ENCODE results near the gene DCST1. TPM values are rescaled to one million over a fixed set of nuclear protein-coding genes. Genes with fewer than 3 reads are reported as not detected.

The DCST1 gene
- total RNA-seq, 1 donor from 2014 or later: not detected

GRCh38 chr1:155011004-155011416 lies 22.6 kb upstream of the DCST1 start:
- no peak for TF ChIP-seq CTCF (IDR thresholded peaks at IDR 0.05; ENCODE audit: insufficient read depth, low read length, poor library complexity, severe bottlenecking)
- Histone ChIP-seq H3K36me3 (ENCODE audit: control insufficient read depth, insufficient read depth, low read length) (no peaks in the 10 kb centered on the region), H3K4me3 (ENCODE audit: low read depth, low read length) (no peak overlapping the region), H3K27me3 (ENCODE audit: control insufficient read depth, insufficient read depth, low read length) (no peaks in the 10 kb centered on the region)
- no peak for DNase-seq (ENCODE audit: low read depth)

DNA sequence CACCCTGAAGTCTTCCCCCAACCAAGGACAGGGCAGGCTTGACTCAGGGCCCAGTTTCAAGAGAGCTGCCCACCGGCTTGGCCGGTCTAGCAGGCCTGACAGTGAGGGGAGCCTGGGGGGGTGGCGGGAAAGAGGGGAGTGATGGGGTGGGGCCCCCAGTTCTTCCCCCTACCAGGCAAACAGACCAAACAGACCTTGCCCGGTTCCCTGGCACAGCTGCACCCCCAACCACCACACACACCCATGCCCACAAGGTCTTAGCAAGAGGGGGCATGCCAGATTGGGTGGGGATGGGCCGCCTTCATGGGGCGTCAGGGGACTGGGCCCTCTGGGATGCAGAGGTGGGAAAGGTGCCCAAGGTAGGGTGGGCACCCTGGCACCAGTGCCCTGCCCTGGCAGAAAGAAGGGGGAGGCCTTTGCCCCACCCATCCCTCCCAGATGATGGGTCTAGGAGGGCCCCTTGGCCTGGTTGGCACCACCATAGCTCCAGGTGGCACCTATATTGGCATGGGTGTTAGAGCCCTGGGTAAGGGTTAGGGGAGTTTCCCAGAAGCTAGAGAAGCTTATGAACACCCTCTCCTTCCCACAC lies 22.1 kb upstream of the DCST1 start:
- no peak overlapping the region for H3K4me3 ChIP-seq (ENCODE audit: low read depth, low read length)
- no peak for DNase-seq (ENCODE audit: low read depth)
- no peak for TF ChIP-seq CTCF (IDR thresholded peaks at IDR 0.05; ENCODE audit: insufficient read depth, low read length, poor library complexity, severe bottlenecking)
- no peaks in the 10 kb centered on the region for H3K36me3 ChIP-seq (ENCODE audit: control insufficient read depth, insufficient read depth, low read length)
- H3K27me3 ChIP-seq (ENCODE audit: control insufficient read depth, insufficient read depth, low read length): no peaks in the 10 kb centered on the region

GRCh38 chr1:155012026-155012546 lies 21.5 kb upstream of the DCST1 start:
- Histone ChIP-seq H3K4me3 (ENCODE audit: low read depth, low read length) (no peak overlapping the region), H3K27me3 (ENCODE audit: control insufficient read depth, insufficient read depth, low read length) (no peaks in the 10 kb centered on the region), H3K36me3 (ENCODE audit: control insufficient read depth, insufficient read depth, low read length) (no peaks in the 10 kb centered on the region)
- no peak for DNase-seq (ENCODE audit: low read depth)
- no peak for TF ChIP-seq CTCF (IDR thresholded peaks at IDR 0.05; ENCODE audit: insufficient read depth, low read length, poor library complexity, severe bottlenecking)

- H3K4me3 ChIP-seq (ENCODE audit: low read depth, low read length): no peak overlapping the region
- TF ChIP-seq CTCF (IDR thresholded peaks at IDR 0.05; ENCODE audit: insufficient read depth, low read length, poor library complexity, severe bottlenecking): no peak
- DNase-seq (ENCODE audit: low read depth): no peak
- no peaks in the 10 kb centered on the region for H3K27me3 ChIP-seq (ENCODE audit: control insufficient read depth, insufficient read depth, low read length)
- no peaks in the 10 kb centered on the region for H3K36me3 ChIP-seq (ENCODE audit: control insufficient read depth, insufficient read depth, low read length)
Measured at GRCh38 chr1:155012776-155013602, 20.6 kb upstream of the DCST1 start.

- DNase-seq (ENCODE audit: low read depth): no peak
- Histone ChIP-seq H3K4me3 (ENCODE audit: low read depth, low read length) (no peak overlapping the region), H3K36me3 (ENCODE audit: control insufficient read depth, insufficient read depth, low read length) (no peaks in the 10 kb centered on the region), H3K27me3 (ENCODE audit: control insufficient read depth, insufficient read depth, low read length) (no peaks in the 10 kb centered on the region)
- TF ChIP-seq CTCF (IDR thresholded peaks at IDR 0.05; ENCODE audit: insufficient read depth, low read length, poor library complexity, severe bottlenecking): no peak
Measured at GRCh38 chr1:155013632-155014031, 20.0 kb upstream of the DCST1 start.
